Tibial nerve (tissue), 4 donors: ENCODE data around the gene GALNT13.

Experiments
- CTCF ChIP-seq, 5 experiments: fragments of 200-600 bp in 3 of 5; fragments of 450-650 bp in 2 of 5; sonication (generic) in 3 of 5; IDR thresholded peaks; one replicate each; pipeline ENCODE4 v1.5.1; 2016 to 2019; ENCODE audit warnings: antibody characterized with exemption in 5 of 5, mild to moderate bottlenecking in 3 of 5, moderate library complexity in 2 of 5
- EP300 ChIP-seq, 2 donors: sonication (generic); formaldehyde crosslinking; IDR thresholded peaks; one replicate each; pipeline ENCODE4 v1.6.1; 2017; ENCODE audit warnings: antibody characterized with exemption in 2 of 2, mild to moderate bottlenecking in 1 of 2
- POLR2A ChIP-seq, 2 donors: fragments of 450-650 bp; IDR thresholded peaks; one replicate each; pipeline ENCODE4 v1.6.1; 2017; ENCODE audit warnings: antibody characterized with exemption in 2 of 2, mild to moderate bottlenecking in 2 of 2, moderate library complexity in 2 of 2

GRCh38 chr2:154427453-154427852 is 555.7 kb downstream of the GALNT13 start:
- TF ChIP-seq CTCF (IDR thresholded peaks at IDR 0.05) = no peak
- no peak for TF ChIP-seq POLR2A (IDR thresholded peaks at IDR 0.05)
- TF ChIP-seq EP300 (IDR thresholded peaks at IDR 0.05) = no peak
